GM12878 (cell line): ENCODE measurements around the gene PLA2G2C. TPM values are rescaled to one million over a fixed set of nuclear protein-coding genes. Genes with fewer than 3 reads are reported as not detected.

ENCODE experiments used
- ATAC-seq: fragments of 200-7000 bp; cut with Tn5 transposase; 3 replicates; pipeline ENCODE4 v1.9.1; 2020; ENCODE audit warnings: mild to moderate bottlenecking, moderate library complexity
- BruUV-seq: library from RNA; stranded (reverse); fragments of 400-500 nt; replicated peaks from 2 replicates; lab custom pipeline; 2021; lab: Mats Ljungman, UMichigan
- CTCF ChIA-PET: fragments of 300-600 bp; sonication (Branson Sonifier 250); formaldehyde crosslinking; extraction: SDS; loops from one replicate; lab custom pipeline; 2021; ENCODE audit warnings: inconsistent platforms; lab: Yijun Ruan, JAX
- POLR2A ChIA-PET: fragments of 350-600 bp; formaldehyde crosslinking; extraction: SDS; loops from one replicate; lab custom pipeline; 2021; ENCODE audit warnings: inconsistent platforms; lab: Charles Lee
- RAD21 ChIA-PET: fragments of 300-600 bp; sonication (Branson Sonifier 250); formaldehyde crosslinking; loops from one replicate; lab custom pipeline; 2023; ENCODE audit warnings: antibody characterized with exemption; ENCODE audit not compliant: unreplicated experiment; lab: Charles Lee
- SMC1A ChIA-PET: fragments of 300-600 bp; sonication (Branson Sonifier 250); formaldehyde crosslinking; loops from one replicate; lab custom pipeline; 2023; ENCODE audit not compliant: unreplicated experiment, uncharacterized antibody; lab: Charles Lee
- DNase-seq: peaks from one replicate; pipeline ENCODE4 v3.0.0-alpha.2; 2011; ENCODE audit warnings: low read depth, low spot score
- FAIRE-seq: peaks from 3 replicates; lab custom pipeline; 2011; peaks lifted over from hg19 to GRCh38; lab: Jason Lieb, UNC
- H2AFZ ChIP-seq: 2 replicates; pipeline ENCODE4 v1.6.0; 2011; ENCODE audit warnings: low read depth, low read length, control low read depth; ENCODE audit not compliant: control insufficient read depth
- H3K27ac ChIP-seq: 2 replicates; pipeline ENCODE4 v1.5.1; 2011; ENCODE audit warnings: control low read depth; ENCODE audit not compliant: control insufficient read depth, insufficient read depth
- H3K27me3 ChIP-seq, 2 experiments: replicated peaks in 1 of 2; 2 replicates each; pipeline versions ENCODE4 v1.6.0 to v1.6.1; 2011; ENCODE audit warnings: low read length in 1 of 2; ENCODE audit not compliant: control insufficient read depth in 2 of 2, insufficient read depth in 2 of 2
- H3K36me3 ChIP-seq, 2 experiments: 2 replicates each; pipeline ENCODE4 v1.5.1; 2011; ENCODE audit warnings: low read length in 1 of 2; ENCODE audit not compliant: control insufficient read depth in 2 of 2, insufficient read depth in 2 of 2
- H3K4me1 ChIP-seq: 2 replicates; pipeline ENCODE4 v1.6.1; 2011; ENCODE audit warnings: mild to moderate bottlenecking, low read length, moderate library complexity, mixed read lengths; ENCODE audit not compliant: control insufficient read depth, insufficient read depth
- H3K4me2 ChIP-seq: 2 replicates; pipeline ENCODE4 v1.6.0; 2011; ENCODE audit warnings: control low read depth; ENCODE audit not compliant: control insufficient read depth, insufficient read depth
- H3K4me3 ChIP-seq: fragments of 200-600 bp; sonication (generic); 2 replicates; pipeline ENCODE4 v1.5.1; 2016
- H3K79me2 ChIP-seq: 2 replicates; pipeline ENCODE4 v1.6.0; 2011; ENCODE audit warnings: low read length; ENCODE audit not compliant: control insufficient read depth, insufficient read depth
- H3K9ac ChIP-seq: 2 replicates; pipeline ENCODE4 v1.8.0; 2011; ENCODE audit warnings: low read length, control low read depth, mixed read lengths; ENCODE audit not compliant: control insufficient read depth, insufficient read depth
- H3K9me3 ChIP-seq: replicated peaks from 3 replicates; pipeline ENCODE4 v1.5.1; 2011; ENCODE audit warnings: mild to moderate bottlenecking, low read length; ENCODE audit not compliant: control insufficient read depth, insufficient read depth
- H4K20me1 ChIP-seq: 2 replicates; pipeline ENCODE4 v1.6.0; 2011; ENCODE audit not compliant: control insufficient read depth, insufficient read depth
- ATF7 ChIP-seq: fragments of 450-650 bp; IDR thresholded peaks from 2 replicates; pipeline ENCODE4 v1.6.1; 2016; ENCODE audit warnings: low read depth, mild to moderate bottlenecking
- EP300 ChIP-seq, 2 experiments: fragments of 150-350 bp in 1 of 2; IDR thresholded peaks; 2 replicates each; pipeline ENCODE4 v1.6.1; 2011 to 2012; ENCODE audit warnings: low read depth in 2 of 2, low read length in 2 of 2, borderline replicate concordance in 1 of 2, improper control_type of control experiment in 1 of 2, inconsistent platforms in 1 of 2; ENCODE audit not compliant: control insufficient read depth in 1 of 2
- FOXM1 ChIP-seq: IDR thresholded peaks from 2 replicates; pipeline ENCODE4 v1.6.1; 2012; ENCODE audit warnings: low read depth, mild to moderate bottlenecking, inconsistent platforms, low read length, moderate library complexity
- HCFC1 ChIP-seq: fragments of 150-350 bp; IDR thresholded peaks from 2 replicates; pipeline ENCODE4 v1.6.1; 2014; ENCODE audit warnings: low read length
- IKZF1 ChIP-seq: fragments of 450-650 bp; conservative IDR thresholded peaks from 2 replicates; pipeline ENCODE4 v1.6.1; 2017; ENCODE audit warnings: antibody characterized with exemption, mild to moderate bottlenecking
- PAX8 ChIP-seq: fragments of 450-650 bp; IDR thresholded peaks from 2 replicates; pipeline ENCODE4 v1.6.1; 2017; ENCODE audit warnings: mild to moderate bottlenecking, moderate library complexity
- POU2F2 ChIP-seq: IDR thresholded peaks from 3 replicates; pipeline ENCODE4 v1.6.1; 2011; ENCODE audit warnings: low read depth, mild to moderate bottlenecking, low read length, borderline replicate concordance
- SKIL ChIP-seq: fragments of 450-650 bp; IDR thresholded peaks from 2 replicates; pipeline ENCODE4 v1.6.1; 2017; ENCODE audit warnings: mild to moderate bottlenecking, low read depth, inconsistent platforms; ENCODE audit not compliant: poor library complexity, severe bottlenecking
- TCF3 ChIP-seq: IDR thresholded peaks from 2 replicates; pipeline ENCODE4 v1.6.1; 2012; ENCODE audit warnings: low read depth, mild to moderate bottlenecking, low read length, borderline replicate concordance; ENCODE audit not compliant: insufficient read depth
- ZBTB40 ChIP-seq: fragments of 450-650 bp; IDR thresholded peaks from 2 replicates; pipeline ENCODE4 v1.6.1; 2016; ENCODE audit warnings: mild to moderate bottlenecking, moderate library complexity, borderline replicate concordance
- WGBS: methylation state at CpG from one replicate; pipeline ENCODE4 v1.1.6; 2016; ENCODE audit warnings: low lambda C conversion rate; ENCODE audit not compliant: insufficient replicate concordance, insufficient coverage; ENCODE audit errors: missing lambda C conversion rate; 5-methylcytosine and 5-hydroxymethylcytosine counted together
- in situ Hi-C: fragments of 300-500 bp; cut with MboI; formaldehyde crosslinking; loops from 9 replicates; pipeline ENCODE4 v1.14.3; 2018; ENCODE audit warnings: mixed read lengths
- intact Hi-C: fragments of 100-400 bp; cut with micrococcal nuclease; formaldehyde crosslinking; loops from one replicate; pipeline ENCODE4 v1.14.2; 2022; ENCODE audit not compliant: unreplicated experiment
- polyA plus RNA-seq, 11 experiments: library from polyadenylated mRNA; depleted of rRNA in 4 of 11; unstranded in 6 of 11; stranded (reverse) in 5 of 11; fragments of >200 nt; fragmentation: Nextera tagmentation in 4 of 11; fragmentation: Illumina TruSeq in 1 of 11; extraction: Ambion mirVana in 4 of 11; extraction: Trizol in 1 of 11; gene quantifications; 1 replicate in 1 of 11; 2 replicates in 10 of 11; pipeline versions ENCODE4 v1.2.1 to v1.2.3, GENCODE V29; 2011 to 2016; ENCODE audit warnings: inconsistent platforms in 2 of 11, missing spikeins in 2 of 11, low read depth in 1 of 11
- total RNA-seq, 4 experiments: library from RNA; depleted of rRNA in 3 of 4; stranded (reverse); fragments of >200 nt in 3 of 4; fragmentation: Illumina TruSeq in 1 of 4; extraction: Trizol in 1 of 4; gene quantifications; 2 replicates each; pipeline versions ENCODE4 v1.2.1 to v1.2.3, GENCODE V29; 2013 to 2021
- TF ChIP-seq, protein P1 (sequence below): IDR thresholded peaks from 2 replicates; pipeline ENCODE4 v1.6.1; 2011; ENCODE audit warnings: borderline replicate concordance, low read depth, mild to moderate bottlenecking, moderate library complexity, low read length; ENCODE audit not compliant: insufficient read depth, poor library complexity, severe bottlenecking

Gene PLA2G2C
- total and polyA plus RNA-seq, 10 of the 15 experiments (the other 5 are each of a cell fraction or from before 2014, with no cell fraction given), result 0.05 TPM; not detected in 9

- TF ChIP-seq SKIL (no peak), TCF3 (no peak)
Observed at GRCh38 chr1:20191266-20191825, 5.0 kb upstream of the PLA2G2C start (continued).

GRCh38 chr1:20190256-20191160 is 4.2 kb upstream of the PLA2G2C start:
- Histone ChIP-seq H3K4me3 (no peak overlapping the region), H3K9ac (no peak overlapping the region), H3K27me3 (peaks cover 5 to 11% of the 10 kb centered on the region in 2 experiments), H2AFZ (no peak overlapping the region), H4K20me1 (no peaks in the 10 kb centered on the region), H3K79me2 (no peaks in the 10 kb centered on the region), H3K4me1 (peaks cover 8% of the 10 kb centered on the region), H3K9me3 (no peaks in the 10 kb centered on the region), H3K27ac (no peak overlapping the region), H3K4me2 (no peak overlapping the region), H3K36me3 (no peaks in the 10 kb centered on the region)
- in situ Hi-C loops (loop anchor here (5.0 kb wide), 1 partner anchor 273 kb away; no protein-coding TSS in a partner anchor), intact Hi-C loops (loop anchor here (10.0 kb wide), 1 partner anchor 216 kb away; the partner anchor contains the start of gene PLA2G2A)
- ATAC-seq (no peak), FAIRE-seq (no peak), DNase-seq (no peak)
- CTCF ChIA-PET, result interaction anchor here (1.8 kb wide), 1 partner anchor 22 kb away, joined by 4 read pairs; no protein-coding TSS in a partner anchor
- RAD21 ChIA-PET, result no interaction called here
- 59% methylated on average over 18 of the region's 19 CpGs for WGBS
- SMC1A ChIA-PET, result no interaction called here
- POLR2A ChIA-PET, result no interaction called here
- BruUV-seq, result no TSS peak
- TF ChIP-seq ATF7, result no peak
- no peak for TF ChIP-seq HCFC1
- no peak for TF ChIP-seq POU2F2
- no peak for TF ChIP-seq ZBTB40
- TF ChIP-seq FOXM1, result no peak
- TF ChIP-seq EP300 (IDR thresholded peaks at IDR 0.05; ENCODE audit: borderline replicate concordance in 1 of 2, control insufficient read depth in 1 of 2, low read depth in 2 of 2, low read length in 2 of 2), result no peak
- TF ChIP-seq IKZF1, result no peak
- TF ChIP-seq, protein P1, sequence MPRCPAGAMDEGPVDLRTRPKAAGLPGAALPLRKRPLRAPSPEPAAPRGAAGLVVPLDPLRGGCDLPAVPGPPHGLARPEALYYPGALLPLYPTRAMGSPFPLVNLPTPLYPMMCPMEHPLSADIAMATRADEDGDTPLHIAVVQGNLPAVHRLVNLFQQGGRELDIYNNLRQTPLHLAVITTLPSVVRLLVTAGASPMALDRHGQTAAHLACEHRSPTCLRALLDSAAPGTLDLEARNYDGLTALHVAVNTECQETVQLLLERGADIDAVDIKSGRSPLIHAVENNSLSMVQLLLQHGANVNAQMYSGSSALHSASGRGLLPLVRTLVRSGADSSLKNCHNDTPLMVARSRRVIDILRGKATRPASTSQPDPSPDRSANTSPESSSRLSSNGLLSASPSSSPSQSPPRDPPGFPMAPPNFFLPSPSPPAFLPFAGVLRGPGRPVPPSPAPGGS, result no peak
- TF ChIP-seq PAX8, result no peak
